IPS-20b (cell line): Measurements from ENCODE around the gene SH3BP5.

Experiments
- H3K27ac ChIP-seq: one replicate; pipeline ENCODE4 v1.5.1; 2013; ENCODE audit warnings: low read length
- H3K27me3 ChIP-seq: 2 replicates; pipeline ENCODE4 v1.6.1; 2013; ENCODE audit warnings: mild to moderate bottlenecking, low read length, inconsistent platforms; ENCODE audit not compliant: insufficient read depth
- H3K36me3 ChIP-seq: 2 replicates; pipeline ENCODE4 v1.6.1; 2013; ENCODE audit warnings: low read depth, mild to moderate bottlenecking, inconsistent platforms, low read length, moderate library complexity; ENCODE audit not compliant: insufficient read depth
- H3K4me1 ChIP-seq: 2 replicates; pipeline ENCODE4 v1.6.1; 2013; ENCODE audit warnings: mild to moderate bottlenecking, control low read depth, inconsistent platforms, low read length, moderate library complexity; ENCODE audit not compliant: insufficient read depth
- H3K4me3 ChIP-seq: 2 replicates; pipeline ENCODE4 v1.5.1; 2013; ENCODE audit warnings: mild to moderate bottlenecking, low read length, inconsistent platforms
- H3K9ac ChIP-seq: 2 replicates; pipeline ENCODE4 v1.6.1; 2013; ENCODE audit warnings: low read depth, mild to moderate bottlenecking, inconsistent platforms, low read length, moderate library complexity
- H3K9me3 ChIP-seq: 2 replicates; pipeline ENCODE4 v1.6.1; 2013; ENCODE audit warnings: mild to moderate bottlenecking, low read depth, low read length, inconsistent platforms; ENCODE audit not compliant: insufficient read depth

SH3BP5 gene

DNA sequence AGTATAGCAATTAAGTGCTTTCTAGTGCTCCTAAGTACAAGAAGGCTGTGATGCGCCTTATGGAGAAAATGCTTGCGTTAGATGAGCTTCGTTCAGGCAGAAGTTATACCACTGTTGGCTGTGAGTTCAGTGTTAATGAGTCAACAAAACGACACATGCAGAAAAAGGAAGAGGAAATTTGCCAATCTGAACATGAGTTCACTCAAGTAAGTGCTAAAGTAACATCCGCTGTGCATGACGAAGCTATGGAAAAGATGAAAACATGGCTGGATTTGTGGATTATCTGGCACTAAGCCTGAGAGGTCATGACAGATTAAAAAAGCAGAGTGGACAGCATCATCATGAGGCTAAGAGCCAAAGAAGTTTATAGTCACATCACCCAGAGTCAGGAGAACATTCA, 36.9 kb downstream of the SH3BP5 start:
- Histone ChIP-seq H3K36me3 (no peaks in the 10 kb centered on the region), H3K4me3 (no peak overlapping the region), H3K27me3 (no peaks in the 10 kb centered on the region), H3K9ac (no peak overlapping the region), H3K27ac (no peak overlapping the region), H3K4me1 (no peaks in the 10 kb centered on the region; the same call in 1 of the 2 replicates), H3K9me3 (no peaks in the 10 kb centered on the region)

DNA sequence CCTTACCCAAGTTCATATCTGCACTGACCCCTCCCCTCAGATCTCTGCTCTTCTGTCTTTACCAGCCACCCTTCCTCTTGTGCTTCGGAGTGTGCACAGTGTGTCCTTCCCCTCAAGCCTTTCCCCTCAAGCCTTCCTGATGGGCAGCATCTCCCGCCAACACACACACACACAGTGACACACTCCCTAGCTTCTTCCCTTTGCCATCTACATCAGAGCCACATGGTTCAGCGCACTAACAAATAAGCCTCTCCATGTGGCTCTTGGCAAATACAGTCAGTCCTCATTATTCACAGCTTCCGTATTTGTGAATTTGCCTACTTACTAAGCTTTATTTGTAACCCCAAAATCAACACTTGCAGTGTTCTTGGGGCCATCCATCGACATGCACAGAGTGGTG, 37.5 kb downstream of the SH3BP5 start:
- Histone ChIP-seq H3K27ac (no peak overlapping the region), H3K9me3 (no peaks in the 10 kb centered on the region), H3K4me3 (no peak overlapping the region), H3K36me3 (no peaks in the 10 kb centered on the region), H3K27me3 (no peaks in the 10 kb centered on the region), H3K4me1 (no peaks in the 10 kb centered on the region; the same call in 1 of the 2 replicates), H3K9ac (no peak overlapping the region)

- Histone ChIP-seq H3K4me1 (no peaks in the 10 kb centered on the region; the same call in 1 of the 2 replicates), H3K27me3 (no peaks in the 10 kb centered on the region), H3K36me3 (no peaks in the 10 kb centered on the region), H3K4me3 (no peak overlapping the region), H3K9me3 (no peaks in the 10 kb centered on the region), H3K9ac (no peak overlapping the region), H3K27ac (no peak overlapping the region)
Measured at GRCh38 chr3:15292765-15293522, 39.4 kb downstream of the SH3BP5 start.

DNA sequence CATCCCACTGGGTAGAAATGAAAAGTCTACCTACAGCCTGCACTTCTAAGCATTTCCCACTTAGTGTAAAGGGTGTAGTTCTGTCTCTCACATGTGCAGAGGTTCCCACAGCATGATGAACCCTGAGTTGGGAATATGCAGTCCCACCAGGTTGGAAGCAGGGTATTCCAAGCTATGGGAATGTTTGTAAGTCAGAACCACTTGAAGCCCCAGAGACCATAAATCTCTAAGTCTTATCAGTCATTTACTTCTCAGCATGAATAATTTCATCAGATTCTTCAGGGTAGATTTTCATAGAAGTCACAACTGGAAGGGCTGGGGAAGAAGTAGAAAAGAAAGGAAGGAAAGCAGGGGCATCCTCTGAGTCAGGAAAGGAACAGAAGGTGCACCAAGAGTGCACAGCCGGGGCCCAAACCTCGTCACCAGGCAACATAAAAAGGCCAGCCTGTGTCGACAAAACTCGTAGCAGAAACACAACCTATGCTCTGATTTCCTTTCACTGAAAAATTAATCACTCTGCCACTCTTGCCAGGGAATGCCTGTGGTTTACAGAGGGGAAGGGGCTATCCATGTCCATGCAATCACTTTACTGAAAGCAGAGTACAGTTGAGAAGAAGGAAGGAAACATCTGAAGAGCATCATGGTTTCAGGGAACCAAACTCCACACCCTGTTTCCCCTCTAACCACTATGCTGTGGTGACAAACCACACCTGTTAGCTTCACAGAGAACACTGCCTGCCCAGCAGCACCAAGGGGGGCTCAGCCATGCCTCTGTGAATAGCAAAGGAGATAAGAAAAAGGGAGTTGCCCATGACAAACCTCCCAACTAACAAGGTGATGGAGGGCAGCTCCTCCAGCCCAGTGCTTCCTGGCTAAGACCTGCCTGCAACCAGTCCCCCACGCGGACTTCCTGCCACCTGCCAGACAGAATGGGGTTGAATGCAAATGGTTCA, 40.5 kb downstream of the SH3BP5 start:
- no peak overlapping the region for H3K4me3 ChIP-seq
- no peak overlapping the region for H3K9ac ChIP-seq

DNA sequence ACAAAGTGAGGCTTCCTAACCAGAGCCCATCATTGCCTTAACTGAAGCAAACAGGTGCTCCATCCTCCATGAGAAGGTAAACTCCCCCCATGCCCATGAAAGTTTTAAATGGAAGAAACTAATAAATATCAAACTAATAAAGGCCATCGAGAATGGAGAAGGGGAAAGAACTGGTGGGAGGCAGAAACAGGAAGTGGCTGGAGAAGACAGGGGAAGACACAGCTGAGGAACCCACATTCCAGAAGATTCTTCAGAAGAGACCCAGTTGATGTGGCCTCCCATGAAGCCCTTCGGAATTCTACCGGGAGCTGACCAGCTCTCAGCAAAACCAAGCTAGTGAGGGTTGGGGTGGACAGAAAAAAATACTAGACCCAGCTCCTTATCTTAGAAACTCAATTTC, 41.6 kb downstream of the SH3BP5 start:
- Histone ChIP-seq H3K9ac (no peak overlapping the region), H3K9me3 (no peaks in the 10 kb centered on the region), H3K27me3 (no peaks in the 10 kb centered on the region), H3K27ac (no peak overlapping the region), H3K4me1 (no peaks in the 10 kb centered on the region; the same call in 1 of the 2 replicates), H3K4me3 (no peak overlapping the region), H3K36me3 (no peaks in the 10 kb centered on the region)

More for the DNA sequence above, 40.5 kb downstream of the SH3BP5 start:
- H3K36me3 ChIP-seq, result no peaks in the 10 kb centered on the region
- no peak overlapping the region for H3K27ac ChIP-seq
- no peaks in the 10 kb centered on the region; the same call in 1 of the 2 replicates for H3K4me1 ChIP-seq
- no peaks in the 10 kb centered on the region for H3K27me3 ChIP-seq
- H3K9me3 ChIP-seq, result no peaks in the 10 kb centered on the region

GRCh38 chr3:15289661-15290060, 42.7 kb downstream of the SH3BP5 start:
- no peaks in the 10 kb centered on the region for H3K9me3 ChIP-seq
- H3K9ac ChIP-seq, result no peak overlapping the region
- H3K4me3 ChIP-seq, result no peak overlapping the region
- no peak overlapping the region for H3K27ac ChIP-seq
- H3K27me3 ChIP-seq, result no peaks in the 10 kb centered on the region
- H3K4me1 ChIP-seq, result no peaks in the 10 kb centered on the region; the same call in 1 of the 2 replicates
- no peaks in the 10 kb centered on the region for H3K36me3 ChIP-seq

GRCh38 chr3:15288331-15289035, 43.9 kb downstream of the SH3BP5 start:
- no peaks in the 10 kb centered on the region; the same call in 1 of the 2 replicates for H3K4me1 ChIP-seq

GRCh38 chr3:15287565-15288330, 44.6 kb downstream of the SH3BP5 start:
- Histone ChIP-seq H3K4me1 (no peaks in the 10 kb centered on the region; the same call in 1 of the 2 replicates), H3K9ac (no peak overlapping the region), H3K4me3 (no peak overlapping the region), H3K36me3 (no peaks in the 10 kb centered on the region), H3K9me3 (no peaks in the 10 kb centered on the region), H3K27ac (no peak overlapping the region), H3K27me3 (no peaks in the 10 kb centered on the region)

More at GRCh38 chr3:15288331-15289035, 43.9 kb downstream of the SH3BP5 start:
- Histone ChIP-seq H3K4me3 (no peak overlapping the region), H3K27me3 (no peaks in the 10 kb centered on the region), H3K9ac (no peak overlapping the region), H3K9me3 (no peaks in the 10 kb centered on the region), H3K27ac (no peak overlapping the region), H3K36me3 (no peaks in the 10 kb centered on the region)

DNA sequence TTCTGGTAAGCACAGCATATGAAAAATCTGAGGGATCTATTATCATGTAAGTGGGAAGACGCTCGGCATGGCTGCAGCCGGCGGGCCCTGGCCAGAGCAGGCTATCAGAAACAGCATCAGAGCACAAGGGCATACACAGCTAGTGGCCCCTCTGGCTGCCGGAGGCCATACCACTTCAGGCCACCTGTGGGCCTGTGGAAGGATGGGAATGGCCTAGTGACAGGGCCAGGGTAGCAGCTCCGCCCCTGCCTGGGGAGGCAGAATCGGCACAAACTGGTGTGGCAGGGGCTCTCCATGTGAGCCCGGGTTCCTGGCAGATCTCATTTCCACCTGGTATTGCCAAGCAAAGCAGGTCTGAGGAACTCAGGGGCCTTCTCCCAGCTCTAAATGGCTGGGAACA, 46.4 kb downstream of the SH3BP5 start:
- Histone ChIP-seq H3K27me3 (no peaks in the 10 kb centered on the region), H3K27ac (no peak overlapping the region), H3K9me3 (no peaks in the 10 kb centered on the region), H3K4me3 (no peak overlapping the region), H3K36me3 (no peaks in the 10 kb centered on the region), H3K4me1 (no peaks in the 10 kb centered on the region), H3K9ac (no peak overlapping the region)

DNA sequence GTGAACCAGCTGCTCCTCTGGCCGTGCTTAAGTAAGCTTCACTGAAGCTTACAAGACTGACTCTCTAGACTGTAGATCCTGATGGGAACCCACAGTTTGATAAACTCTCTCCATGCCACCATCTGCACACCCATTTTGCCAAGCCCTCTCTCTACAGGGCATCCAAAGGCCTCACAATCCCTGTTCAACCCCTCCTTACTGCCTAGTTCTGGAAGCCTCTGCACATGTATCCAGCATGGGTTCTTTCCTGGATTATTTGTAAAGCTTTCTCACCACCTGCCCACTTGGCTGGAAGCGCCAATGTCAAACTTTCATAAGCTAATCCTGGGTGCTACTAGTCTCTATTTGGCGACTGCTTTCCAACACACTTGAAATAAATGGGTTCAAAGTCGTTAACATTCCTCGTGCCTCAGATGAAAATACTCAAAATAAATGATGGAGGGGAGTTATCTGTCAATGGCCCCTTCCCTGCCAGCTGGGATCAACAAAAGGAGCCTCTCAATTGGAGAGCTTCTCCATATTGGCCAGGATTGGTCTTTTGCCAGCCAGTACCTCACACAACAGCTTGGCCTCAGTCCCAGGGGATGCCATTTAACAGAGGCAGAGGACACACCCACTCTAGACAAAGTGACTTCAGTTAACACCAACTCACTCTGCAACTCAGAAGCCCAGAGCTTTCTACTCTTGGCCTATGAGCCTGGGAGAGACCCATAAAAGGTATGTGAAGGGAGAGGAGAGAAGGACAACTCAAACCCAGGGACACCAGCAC, 48.1 kb downstream of the SH3BP5 start:
- Histone ChIP-seq H3K27me3 (no peaks in the 10 kb centered on the region), H3K27ac (no peak overlapping the region), H3K4me1 (0 out of 2 replicates have a peak, but pooled peaks cover 4% of the 10 kb centered on the region), H3K36me3 (no peaks in the 10 kb centered on the region), H3K4me3 (no peak overlapping the region), H3K9ac (no peak overlapping the region), H3K9me3 (no peaks in the 10 kb centered on the region)
